GM12891 (cell line): Measurements from ENCODE around the gene PPP1R27.

ENCODE experiments used
- PAX5 ChIP-seq: IDR thresholded peaks from 2 replicates; pipeline ENCODE4 v1.6.1; 2011; ENCODE audit warnings: low read length, moderate library complexity, mild to moderate bottlenecking; ENCODE audit not compliant: insufficient read depth, severe bottlenecking
- POLR2A ChIP-seq: IDR thresholded peaks from 2 replicates; pipeline ENCODE4 v1.6.1; 2011; ENCODE audit warnings: low read depth, low read length, control low read depth
- POLR2AphosphoS5 ChIP-seq: IDR thresholded peaks from 2 replicates; pipeline ENCODE4 v1.6.1; 2011; ENCODE audit warnings: low read depth, low read length, control low read depth
- POU2F2 ChIP-seq: IDR thresholded peaks from 2 replicates; pipeline ENCODE4 v1.6.1; 2011; ENCODE audit warnings: low read depth, mild to moderate bottlenecking, control low read depth, low read length, moderate library complexity
- SPI1 ChIP-seq: IDR thresholded peaks from 2 replicates; pipeline ENCODE4 v1.6.1; 2011; ENCODE audit warnings: low read depth, low read length, control low read depth
- TAF1 ChIP-seq: IDR thresholded peaks from 2 replicates; pipeline ENCODE4 v1.6.1; 2011; ENCODE audit warnings: low read depth, low read length, control low read depth

DNA sequence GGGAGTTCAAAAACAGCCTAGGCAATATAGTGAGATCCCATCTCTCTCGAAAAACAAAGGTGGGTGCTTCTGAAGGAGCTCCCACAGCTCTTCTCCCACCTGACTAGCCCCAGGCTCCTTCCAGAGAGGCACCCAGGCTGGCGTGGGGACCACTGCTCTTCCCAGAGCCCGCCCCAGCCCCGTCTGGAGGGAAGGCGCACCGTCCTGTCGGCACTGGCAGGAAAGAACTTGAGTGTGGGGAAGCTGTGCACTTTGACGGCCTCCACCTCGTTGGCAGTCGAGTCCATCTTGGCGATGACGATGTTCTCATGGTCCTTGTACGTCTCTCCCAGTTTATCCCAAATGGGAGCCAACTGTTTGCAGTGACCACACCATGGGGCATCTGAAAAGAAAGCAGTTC, 10.5 kb upstream of the PPP1R27 start:
- TF ChIP-seq POLR2A (no peak), POLR2AphosphoS5 (no peak), TAF1 (no peak), SPI1 (no peak), PAX5 (no peak), POU2F2 (no peak)
